GM21529 (cell line): Measurements from ENCODE around the gene WNK2.
"Not testable (repeated sequence)": the region's sequence is repeated elsewhere in the genome, so short reads cannot be mapped to it uniquely, and the experiment has no call there.

Source experiments
- ATAC-seq: cut with Tn5 transposase; IDR thresholded peaks from one replicate; pipeline ENCODE4 v1.9.1; 2021; ENCODE audit not compliant: unreplicated experiment

Gene WNK2

GRCh38 chr9:93183663-93184431 lies at the start of gene WNK2:
TSS of gene WNK2 (plus strand) at chr9:93184139. CDS start at chr9:93184930, 791 bp downstream.
- no peak for ATAC-seq

- no peak for ATAC-seq
Measured at GRCh38 chr9:93134740-93135444, 49.0 kb upstream of the WNK2 start.

DNA sequence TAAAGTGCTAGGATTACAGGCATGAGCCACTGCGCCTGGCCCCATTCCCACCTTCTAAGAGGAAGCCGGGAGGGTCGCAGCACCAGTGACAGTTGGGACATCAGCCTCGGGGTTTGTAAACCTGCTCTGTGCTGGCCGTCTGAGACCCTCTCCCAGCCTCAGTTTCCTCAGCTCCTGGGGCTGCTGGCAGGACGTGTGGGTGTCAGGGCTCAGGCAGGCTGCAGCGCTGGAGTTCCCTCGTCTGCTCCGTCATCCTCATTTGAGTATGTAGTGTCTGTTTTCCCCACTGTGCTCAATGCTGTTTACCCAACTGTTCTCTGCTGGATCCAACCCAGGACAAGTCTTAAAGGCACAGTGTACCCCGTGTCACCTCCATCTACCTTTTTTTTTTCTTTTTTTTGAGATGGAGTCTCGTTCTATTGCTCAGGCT lies 47.9 kb upstream of the WNK2 start:
- no peak for ATAC-seq

DNA sequence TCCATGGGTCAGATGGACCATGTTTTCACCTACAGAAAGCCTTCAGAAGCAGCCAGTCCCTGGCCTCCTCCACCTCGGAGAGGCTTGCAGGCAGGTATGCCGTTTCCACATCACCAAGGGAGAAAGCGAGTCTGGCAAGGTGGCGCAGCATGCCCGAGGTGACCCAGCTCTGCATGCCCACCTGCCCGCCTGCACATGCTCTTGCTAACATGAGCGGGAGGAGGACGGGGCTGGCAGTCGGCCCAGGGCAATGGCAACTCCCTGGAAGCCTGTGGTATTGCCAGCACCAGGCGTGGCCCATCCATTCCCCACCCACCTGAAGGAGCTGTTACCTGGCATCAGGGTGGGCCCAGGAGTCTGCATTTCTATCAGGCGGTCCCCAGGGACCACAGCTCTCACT lies 46.6 kb upstream of the WNK2 start:
- no peak for ATAC-seq

DNA sequence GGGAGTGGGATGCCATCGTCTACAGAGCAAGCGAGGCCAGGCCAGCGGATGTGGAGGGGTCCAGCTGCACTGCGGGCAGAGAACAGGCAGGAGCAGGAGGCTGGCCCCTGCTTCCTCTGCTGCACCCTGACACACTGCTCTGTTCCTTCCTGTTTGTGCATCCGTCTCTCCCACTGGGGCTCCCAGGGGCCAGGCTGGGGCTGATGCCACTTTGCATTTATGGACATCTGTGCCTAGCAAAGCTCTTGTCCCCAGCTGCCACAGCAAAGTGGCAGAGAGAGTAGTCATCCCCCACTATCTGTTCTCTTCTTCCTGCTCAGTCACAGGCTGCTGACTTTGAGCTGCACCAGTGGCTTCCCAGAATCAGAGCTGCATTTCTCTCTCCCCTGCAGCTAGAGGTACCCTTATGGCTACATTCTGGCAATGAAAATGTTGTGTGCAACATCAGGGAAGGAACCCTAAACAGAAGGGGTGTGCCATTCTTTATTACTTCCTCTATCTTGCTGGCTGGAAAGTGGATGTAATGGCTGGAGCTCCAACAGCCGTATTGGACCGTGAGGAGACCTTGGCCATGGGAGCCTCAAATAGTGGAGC lies 45.7 kb upstream of the WNK2 start:
- no peak for ATAC-seq

DNA sequence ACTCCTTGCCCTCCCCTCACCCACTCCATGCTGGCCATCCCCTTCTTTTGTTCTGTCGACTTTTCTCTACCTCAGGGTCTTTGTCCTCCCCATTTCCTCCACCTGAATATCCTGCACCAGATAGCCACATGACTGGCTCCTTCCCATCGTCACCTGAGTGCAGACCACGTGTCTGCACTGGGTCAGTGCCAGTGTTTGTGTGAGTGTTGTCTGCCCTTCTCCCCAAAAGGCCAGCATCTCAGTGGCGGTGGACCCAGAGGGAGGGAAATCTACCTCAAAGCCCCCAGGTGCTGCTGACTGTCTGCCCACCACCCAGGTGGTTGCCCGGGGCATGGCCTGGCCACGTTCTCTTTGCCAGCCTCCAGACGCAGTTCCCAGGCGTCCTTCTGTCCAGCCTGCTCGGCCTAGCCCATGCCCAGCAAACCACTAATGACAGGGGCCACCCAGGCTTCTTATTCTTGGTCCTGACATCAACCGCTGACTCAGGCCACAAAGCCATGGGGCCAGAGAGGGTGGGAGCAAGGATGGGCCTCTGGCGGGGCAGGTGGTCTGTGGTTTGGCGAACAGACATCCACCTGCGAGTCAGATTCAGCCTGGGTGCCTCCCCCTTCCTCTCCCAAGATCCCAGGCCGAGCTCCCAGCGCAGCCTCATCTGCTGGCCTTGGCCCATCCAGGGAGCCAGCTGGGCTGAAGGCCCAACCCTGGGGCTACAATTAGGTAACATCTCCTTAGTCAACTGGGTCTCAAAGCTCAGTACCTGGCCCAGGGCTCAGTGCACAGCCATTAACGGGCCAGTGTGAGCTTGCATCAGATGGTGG lies 44.4 kb upstream of the WNK2 start:
- ATAC-seq: no peak

DNA sequence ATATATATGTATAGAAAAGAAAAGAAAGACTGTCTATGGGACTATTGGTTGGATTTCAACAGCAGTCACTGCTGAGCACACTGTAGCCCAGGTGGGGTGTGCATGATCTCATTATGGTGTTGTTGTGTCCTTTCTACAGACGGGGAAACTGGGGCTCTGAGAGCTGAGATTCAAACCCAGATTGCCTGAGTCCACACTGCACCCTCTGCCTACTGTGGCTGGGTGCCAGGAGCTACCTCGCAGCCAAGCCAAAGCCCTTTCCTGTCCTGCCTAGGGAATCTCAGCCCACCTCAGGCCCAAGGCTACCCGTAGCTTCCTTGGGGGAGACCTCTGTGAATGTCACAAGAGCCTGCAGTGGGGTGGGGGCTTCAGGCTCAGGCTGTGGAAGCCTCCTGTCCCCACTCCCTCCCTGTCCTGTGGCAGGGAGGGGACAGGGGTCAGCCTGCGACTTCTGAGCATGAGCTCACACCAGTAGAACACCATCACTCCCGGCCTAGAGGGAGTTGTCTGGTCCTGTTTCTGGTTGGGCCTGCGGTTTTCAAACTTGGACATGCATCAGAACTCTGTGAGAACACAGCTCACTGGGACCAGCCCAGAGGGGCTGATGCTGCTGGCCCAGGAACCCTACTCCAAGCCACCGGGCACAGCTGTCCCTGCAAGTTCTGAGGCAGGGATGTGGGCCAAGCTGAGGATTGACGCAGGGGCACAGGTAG lies 42.0 kb upstream of the WNK2 start:
- no peak for ATAC-seq

- ATAC-seq: no peak
Measured at GRCh38 chr9:93143830-93144530, 40.0 kb upstream of the WNK2 start.

- ATAC-seq: not testable (repeated sequence)
Measured at GRCh38 chr9:93146696-93147095, 37.2 kb upstream of the WNK2 start.

- ATAC-seq: no peak
Measured at GRCh38 chr9:93147632-93148031, 36.3 kb upstream of the WNK2 start.

- ATAC-seq: no peak
Measured at GRCh38 chr9:93148721-93149120, 35.2 kb upstream of the WNK2 start.

- no peak for ATAC-seq
Measured at GRCh38 chr9:93149361-93149760, 34.6 kb upstream of the WNK2 start.

DNA sequence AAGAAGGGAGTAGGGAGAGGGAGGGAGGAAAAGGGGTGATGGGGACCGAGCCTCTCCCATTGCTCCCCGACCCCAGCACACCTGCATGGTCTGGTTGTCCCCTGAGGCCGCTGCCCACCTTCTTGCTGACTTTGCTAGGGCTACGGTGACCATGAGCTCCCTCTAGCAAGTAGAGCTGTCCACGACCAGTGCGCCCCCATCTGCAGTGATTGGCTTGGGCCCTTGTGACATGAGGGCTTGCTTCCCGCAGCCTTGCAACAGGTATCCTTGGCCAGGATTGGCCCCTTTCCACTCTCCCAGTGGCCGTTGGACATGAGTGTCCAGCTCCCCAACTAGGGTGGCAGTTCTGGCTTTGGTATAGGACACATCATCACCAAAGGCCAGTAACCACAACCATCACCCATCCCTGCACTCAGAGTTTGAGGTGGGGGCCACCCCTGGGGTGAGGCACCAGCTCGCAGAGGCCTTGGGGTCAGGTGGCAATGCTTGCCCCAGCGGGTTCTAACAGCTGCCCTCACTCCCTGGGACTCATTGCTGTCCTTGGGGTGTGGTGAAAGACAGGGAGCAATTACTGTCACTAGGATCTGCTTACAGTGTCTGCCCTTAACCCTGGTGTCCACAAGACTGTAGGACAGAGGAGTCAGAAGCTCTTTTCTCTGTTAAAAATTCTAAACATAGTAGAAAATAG lies 32.7 kb upstream of the WNK2 start:
- ATAC-seq: no peak

DNA sequence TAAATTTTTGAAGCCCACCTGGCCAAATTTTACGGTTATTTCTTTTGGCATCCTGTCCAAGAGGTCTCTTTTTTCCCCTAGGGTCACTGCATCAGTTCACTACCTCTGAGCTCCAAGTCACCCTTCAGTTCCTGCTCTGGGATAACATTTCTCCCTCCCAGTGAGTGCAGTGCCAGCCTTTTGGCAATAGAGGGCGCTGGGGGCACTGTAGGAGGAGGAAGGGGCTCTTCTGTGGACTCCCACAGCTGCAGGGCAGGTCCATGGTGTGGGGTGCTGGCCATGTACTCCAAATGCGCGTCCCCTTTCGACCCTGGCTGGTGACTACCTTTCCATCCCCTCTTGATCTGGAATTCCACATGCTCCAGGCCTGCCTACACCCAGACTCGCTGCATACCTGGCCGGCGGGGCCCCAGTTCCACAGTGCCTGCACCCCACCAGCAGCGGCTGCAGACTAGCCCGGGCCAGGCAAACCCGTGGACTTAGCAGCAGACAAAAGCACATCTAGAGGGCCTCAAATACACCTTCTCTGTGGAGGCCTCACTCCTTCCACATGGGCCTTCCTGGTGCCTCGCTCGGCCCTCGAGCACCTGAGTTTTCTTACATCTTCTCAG lies 29.5 kb upstream of the WNK2 start:
- ATAC-seq: no peak

DNA sequence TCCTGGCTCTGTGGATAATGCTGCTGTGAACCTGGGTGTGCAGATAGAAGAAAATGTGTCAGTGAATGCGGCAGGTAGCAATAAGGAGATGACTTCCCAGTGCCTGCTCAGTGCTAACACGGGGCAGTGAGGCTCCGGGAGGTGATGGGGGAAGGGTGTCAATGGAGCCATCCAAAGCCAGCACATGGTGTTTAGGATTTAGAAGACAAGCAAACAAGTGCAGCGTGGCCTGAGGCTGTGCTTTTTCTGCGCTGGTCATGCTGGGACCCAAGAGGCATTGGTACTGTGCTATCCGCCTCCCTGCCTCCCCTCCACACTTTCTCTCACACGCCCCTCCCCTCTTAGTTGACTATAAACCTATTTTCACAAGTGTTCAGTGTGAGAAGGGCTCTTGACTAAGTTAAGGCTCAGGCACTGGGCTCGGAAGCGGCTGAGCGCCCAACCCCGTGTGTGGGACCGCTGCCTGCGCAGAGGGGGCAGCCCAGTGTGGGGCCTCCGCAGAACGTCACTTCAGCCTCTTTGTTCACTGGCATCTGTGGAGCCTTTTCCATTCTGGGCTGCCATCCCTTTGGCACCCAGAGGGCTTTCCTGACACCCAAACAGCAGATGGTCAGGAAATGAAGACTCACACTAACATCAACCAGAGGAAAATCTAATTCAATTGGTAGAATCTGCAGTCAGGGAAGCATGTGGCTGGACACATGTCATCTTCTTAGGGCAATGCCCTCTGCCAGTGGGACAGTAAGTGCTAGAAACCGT lies 28.0 kb upstream of the WNK2 start:
- ATAC-seq: no peak

GRCh38 chr9:93156475-93157008 lies 27.4 kb upstream of the WNK2 start:
- peak; percentile 57 for ATAC-seq

DNA sequence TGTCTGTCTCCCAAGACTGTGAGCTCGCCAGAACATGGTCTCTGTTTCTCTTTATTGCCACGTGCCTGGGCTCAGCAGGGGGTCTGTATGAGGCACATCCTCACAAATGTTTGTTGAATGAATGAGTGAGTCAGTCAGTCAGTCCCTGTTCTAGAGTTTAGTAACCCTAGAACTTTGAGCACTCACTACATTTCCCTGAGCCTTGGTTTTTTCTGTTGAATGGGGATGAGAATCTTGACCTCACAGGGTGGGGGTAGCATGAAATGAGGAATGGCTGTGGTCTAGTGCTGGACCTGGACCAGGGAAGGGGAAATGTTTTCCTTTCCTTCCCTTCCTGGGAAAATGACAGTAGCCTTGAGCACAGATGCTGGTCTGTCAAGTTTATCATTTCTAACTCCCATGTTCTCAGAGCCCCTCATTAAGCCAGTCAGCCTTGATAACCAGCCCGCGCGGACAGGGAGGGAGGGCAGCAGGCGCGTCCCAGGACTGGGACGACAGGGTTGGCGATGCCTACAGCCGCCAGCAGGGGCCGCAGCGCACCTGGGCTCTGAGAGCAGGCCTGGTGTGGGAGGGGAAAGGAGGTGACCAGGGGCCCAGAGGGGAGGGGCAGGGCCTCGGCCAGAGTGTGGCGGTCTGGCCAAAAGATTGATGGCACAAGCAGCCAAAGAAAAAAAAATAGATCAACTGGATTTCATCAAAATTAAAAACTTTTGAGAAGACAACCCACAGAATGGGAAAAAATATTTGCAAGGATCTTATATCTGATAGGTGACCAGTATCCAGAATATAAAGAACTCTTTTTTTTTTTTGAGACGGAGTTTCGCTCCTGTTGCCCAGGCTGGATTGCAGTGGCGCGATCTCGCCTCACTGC lies 24.1 kb upstream of the WNK2 start:
- ATAC-seq: peak; percentile 89
